Psoas muscle (tissue), 8 donors: ENCODE results near the gene ADPRH. TPM values are rescaled to one million over a fixed set of nuclear protein-coding genes. Genes with fewer than 3 reads are reported as not detected.
A peak's percentile ranks its signal among the peaks of the same experiment; 100 is the strongest.
"Not testable (repeated sequence)": the region's sequence is repeated elsewhere in the genome, so short reads cannot be mapped to it uniquely, and the experiment has no call there.

Experiments
- ATAC-seq, 4 donors: fragments of 200-7000 bp; cut with Tn5 transposase; one replicate each; pipeline ENCODE4 v1.9.1; 2020; ENCODE audit warnings: moderate library complexity in 3 of 4, mild to moderate bottlenecking in 2 of 4
- DNase-seq, 2 donors: peaks; one replicate each; pipeline ENCODE4 v3.0.0-alpha.2; 2020
- H3K27ac ChIP-seq: fragments of 200-600 bp; one replicate; pipeline ENCODE4 v1.8.0; 2022
- H3K27me3 ChIP-seq, 3 donors: fragments of 200-600 bp in 1 of 3; one replicate each; pipeline versions ENCODE4 v1.6.1 to v1.8.0; 2013 to 2022; ENCODE audit warnings: low read length in 2 of 3, mild to moderate bottlenecking in 2 of 3, moderate library complexity in 1 of 3; ENCODE audit not compliant: insufficient read depth in 3 of 3
- H3K36me3 ChIP-seq, 2 donors: fragments of 200-600 bp in 1 of 2; one replicate each; pipeline versions ENCODE4 v1.6.1 to v1.8.0; 2013 to 2022; ENCODE audit warnings: low read depth in 1 of 2, mild to moderate bottlenecking in 1 of 2, moderate library complexity in 1 of 2; ENCODE audit not compliant: insufficient read depth in 1 of 2
- H3K4me1 ChIP-seq: fragments of 200-600 bp; one replicate; pipeline ENCODE4 v1.8.0; 2022
- H3K4me3 ChIP-seq: fragments of 200-600 bp; one replicate; pipeline ENCODE4 v1.8.0; 2022; ENCODE audit warnings: mild to moderate bottlenecking
- H3K9me3 ChIP-seq: fragments of 200-600 bp; one replicate; pipeline ENCODE4 v1.8.0; 2022
- CTCF ChIP-seq: fragments of 200-600 bp; IDR thresholded peaks from one replicate; pipeline ENCODE4 v1.8.0; 2022; ENCODE audit warnings: antibody characterized with exemption
- WGBS, 3 donors: extraction: QIAGEN DNeasy Blood & Tissue Kit; methylation state at CpG; one replicate each; pipeline versions ENCODE4 v1.1.6 to v1.1.7; 2013; 5-methylcytosine and 5-hydroxymethylcytosine counted together
- intact Hi-C, 2 donors: fragments of 100-400 bp; cut with DNase I; formaldehyde crosslinking; loops; one replicate each; pipeline versions ENCODE4 v1.11.0 to v1.14.2; 2022
- polyA plus RNA-seq, 3 donors: library from polyadenylated mRNA; stranded (reverse); fragments of 200-250 nt; gene quantifications; one replicate each; pipeline ENCODE4 v1.2.3, GENCODE V29; 2013
- total RNA-seq, 4 donors: library from RNA; stranded (reverse); fragmentation: NEBNext Ultra II Directional in 2 of 4; extraction: Animal tissue kit (Norgen Biotek cat#: 25700) in 2 of 4; gene quantifications; one replicate each; pipeline versions ENCODE4 v1.2.1 to v1.2.4, GENCODE V29; 2021 to 2023
- donor health status: healthy with polysubstance abuse.
- donor health status: DM: no; HTN: no; CAD: no; lungs with moderate emphysema.
- donor health status: Bipolar disorder and iron deficiency.
- donor health status: healthy.
- donor health status: DM: yes; HTN: yes; CAD: no.
- donor health status: DM: no; HTN: no; CAD: no.
- donor health status: DM: no; HTN: no; CAD: no.
- donor health status: DM: yes; HTN: yes; CAD: no.

ADPRH gene
- total and polyA plus RNA-seq, 7 donors = 5.2 to 16.9 (median 14.7) TPM

GRCh38 chr3:119592861-119593260, 13.6 kb downstream of the ADPRH start:
- Histone ChIP-seq H3K4me1 (peaks cover 28% of the 10 kb centered on the region), H3K4me3 (no peak overlapping the region), H3K36me3 (peaks cover 0 to 23% of the 10 kb centered on the region in 2 donors), H3K27me3 (no peaks in the 10 kb centered on the region), H3K9me3 (no peaks in the 10 kb centered on the region), H3K27ac (no peak overlapping the region)
- intact Hi-C loops = no loop called here
- 43 to 71% (median 44%) methylated on average over 1 of the region's 1 CpG for WGBS, 3 donors
- DNase-seq = no peak
- ATAC-seq = no peak
- TF ChIP-seq CTCF = no peak

GRCh38 chr3:119594066-119594465, 14.8 kb downstream of the ADPRH start:
- no peaks in the 10 kb centered on the region for H3K27me3 ChIP-seq
- no peak for ATAC-seq
- H3K9me3 ChIP-seq = no peaks in the 10 kb centered on the region
- no peak for TF ChIP-seq CTCF
- no peak overlapping the region for H3K4me3 ChIP-seq
- 88 to 93% (median 90%) methylated on average over 5 of the region's 5 CpGs for WGBS, 3 donors
- H3K4me1 ChIP-seq = peaks cover 40% of the 10 kb centered on the region
- no peak for DNase-seq
- H3K36me3 ChIP-seq = peaks cover 0 to 11% of the 10 kb centered on the region in 2 donors
- no peak overlapping the region for H3K27ac ChIP-seq
- intact Hi-C loops = no loop called here

GRCh38 chr3:119594929-119595328, 15.6 kb downstream of the ADPRH start:
- WGBS, 3 donors = 96 to 100% (median 98%) methylated on average over 1 of the region's 1 CpG
- intact Hi-C loops = loop anchor here (5.0 kb wide), 2 partner anchors 42 to 82 kb away; partner anchors contain the start of gene COX17 (in 1 of the 2)
- ATAC-seq = not testable (repeated sequence)

DNA sequence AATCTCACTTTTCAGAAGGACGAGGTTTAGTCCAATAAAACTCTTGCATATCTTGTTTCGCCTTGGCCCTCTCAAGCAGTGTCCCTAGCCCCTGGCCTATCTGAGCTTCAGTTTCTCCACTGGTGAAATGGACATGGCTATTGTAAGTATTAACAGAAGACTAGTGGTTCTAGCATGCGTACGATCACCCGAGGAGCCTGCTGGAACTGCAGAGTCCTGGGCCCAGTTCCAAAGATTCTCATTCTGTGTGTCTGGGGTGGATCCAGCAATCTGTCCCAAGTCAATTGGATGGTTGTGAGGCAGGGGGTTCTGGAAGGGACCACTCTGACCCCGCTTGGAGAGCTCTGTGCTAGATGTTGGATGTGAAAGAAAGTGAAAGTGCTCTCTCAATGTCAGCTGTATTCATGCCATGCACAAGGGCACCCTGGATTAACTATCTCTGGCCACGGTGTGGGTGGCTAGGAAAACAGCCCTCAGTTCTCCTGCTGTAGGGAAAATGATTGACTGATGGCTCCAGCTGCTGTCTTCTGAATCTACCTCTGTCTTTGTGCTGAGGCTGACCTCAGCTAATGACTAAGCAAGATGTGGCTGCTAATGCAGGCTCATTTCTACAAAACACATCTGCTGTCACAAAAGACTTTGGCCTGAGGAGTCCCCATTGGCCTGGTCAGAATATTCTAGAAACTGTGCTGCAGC, 16.5 kb downstream of the ADPRH start:
- ATAC-seq = peak; percentile 88 to 94 (median 92)
- 24 to 36% (median 25%) methylated on average over 7 of the region's 7 CpGs for whole genome bisulfite sequencing, 3 donors
- TF ChIP-seq CTCF = no peak
- Histone ChIP-seq H3K4me3 (peak overlapping the region; percentile 61), H3K36me3 (no peaks in the 10 kb centered on the region), H3K9me3 (no peaks in the 10 kb centered on the region), H3K27ac (peak overlapping the region; percentile 92), H3K4me1 (peaks cover 43% of the 10 kb centered on the region), H3K27me3 (no peaks in the 10 kb centered on the region)
- intact Hi-C loops = loop anchor here (5.0 kb wide), 2 partner anchors 42 to 82 kb away; partner anchors contain the start of gene COX17 (in 1 of the 2)
- peak in 1 of 2 donors; percentile 60 for DNase-seq

More at GRCh38 chr3:119594929-119595328, 15.6 kb downstream of the ADPRH start:
- not testable (repeated sequence) for H3K27me3 ChIP-seq, DNase-seq, H3K9me3 ChIP-seq, H3K36me3 ChIP-seq
- Histone ChIP-seq H3K4me3 (peak overlapping the region; percentile 61), H3K4me1 (peaks cover 42% of the 10 kb centered on the region), H3K27ac (peak overlapping the region; percentile 92)

- no peaks in the 10 kb centered on the region for H3K27me3 ChIP-seq
- DNase-seq (no peak), ATAC-seq (peak; percentile 20 to 64 (median 51))
- peak overlapping the region; percentile 61 for H3K4me3 ChIP-seq
- TF ChIP-seq CTCF = no peak
- no peaks in the 10 kb centered on the region for H3K9me3 ChIP-seq
- H3K27ac ChIP-seq = peak overlapping the region; percentile 92
- WGBS, 3 donors = 61 to 75% (median 65%) methylated on average over 6 of the region's 6 CpGs
- peaks cover 47% of the 10 kb centered on the region for H3K4me1 ChIP-seq
- intact Hi-C loops = loop anchor here (5.0 kb wide), 2 partner anchors 41 to 81 kb away; partner anchors contain the start of gene COX17 (in 1 of the 2)
- H3K36me3 ChIP-seq = no peaks in the 10 kb centered on the region
Observed at GRCh38 chr3:119596398-119596797, 17.1 kb downstream of the ADPRH start.
